Measurements from ENCODE around the gene FCER1A. TPM values are rescaled to one million over a fixed set of nuclear protein-coding genes. Genes with fewer than 3 reads are reported as not detected.

FCER1A gene
- total RNA-seq, 3 donors from 2014 or later: 0.66 to 5.1 (median 2.0) TPM

DNA sequence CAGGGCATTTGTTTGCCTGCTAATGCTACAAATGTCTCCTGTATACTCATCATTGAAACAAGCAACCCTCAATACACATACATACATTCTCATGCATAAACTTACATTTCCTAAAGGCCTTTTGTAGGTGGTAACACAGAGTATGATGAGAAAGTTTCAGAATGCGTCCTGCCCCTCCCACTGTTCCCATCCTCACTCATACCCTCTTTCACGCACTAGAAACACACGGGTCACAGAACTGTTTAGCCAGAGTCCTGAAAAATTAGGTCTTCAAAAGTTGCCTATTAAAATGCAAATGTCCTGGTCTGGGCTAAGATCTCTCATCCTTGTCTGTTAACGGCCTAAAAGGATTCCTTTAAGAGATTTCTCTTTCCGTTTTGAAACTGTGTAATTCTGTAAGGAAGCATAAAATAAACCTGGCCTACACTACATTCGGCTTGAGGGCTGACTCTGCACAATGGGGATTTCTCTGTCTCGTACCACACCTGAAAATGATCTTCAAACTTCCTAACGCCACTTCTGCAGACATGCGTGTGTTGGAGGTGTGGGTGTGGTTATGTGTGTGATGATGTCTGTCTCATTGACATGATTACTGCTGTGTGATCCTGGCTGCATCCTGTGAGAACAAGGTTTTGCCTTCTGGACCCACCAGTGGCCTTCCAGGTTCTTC is 5.3 kb upstream of the FCER1A start:
- Histone ChIP-seq H3K27me3 (no peaks in the 10 kb centered on the region), H3K9me3 (no peaks in the 10 kb centered on the region), H3K36me3 (no peaks in the 10 kb centered on the region), H3K4me1 (no peaks in the 10 kb centered on the region), H3K4me3 (no peak overlapping the region), H3K27ac (no peak overlapping the region)
- intact Hi-C loops (cut with DNase I; ENCODE audit: low total_unique reads): no loop called here
- TF ChIP-seq POLR2AphosphoS5 (IDR thresholded peaks at IDR 0.05) (no peak), POLR2A (IDR thresholded peaks at IDR 0.05) (no peak)
- TF ChIP-seq, protein P1, sequence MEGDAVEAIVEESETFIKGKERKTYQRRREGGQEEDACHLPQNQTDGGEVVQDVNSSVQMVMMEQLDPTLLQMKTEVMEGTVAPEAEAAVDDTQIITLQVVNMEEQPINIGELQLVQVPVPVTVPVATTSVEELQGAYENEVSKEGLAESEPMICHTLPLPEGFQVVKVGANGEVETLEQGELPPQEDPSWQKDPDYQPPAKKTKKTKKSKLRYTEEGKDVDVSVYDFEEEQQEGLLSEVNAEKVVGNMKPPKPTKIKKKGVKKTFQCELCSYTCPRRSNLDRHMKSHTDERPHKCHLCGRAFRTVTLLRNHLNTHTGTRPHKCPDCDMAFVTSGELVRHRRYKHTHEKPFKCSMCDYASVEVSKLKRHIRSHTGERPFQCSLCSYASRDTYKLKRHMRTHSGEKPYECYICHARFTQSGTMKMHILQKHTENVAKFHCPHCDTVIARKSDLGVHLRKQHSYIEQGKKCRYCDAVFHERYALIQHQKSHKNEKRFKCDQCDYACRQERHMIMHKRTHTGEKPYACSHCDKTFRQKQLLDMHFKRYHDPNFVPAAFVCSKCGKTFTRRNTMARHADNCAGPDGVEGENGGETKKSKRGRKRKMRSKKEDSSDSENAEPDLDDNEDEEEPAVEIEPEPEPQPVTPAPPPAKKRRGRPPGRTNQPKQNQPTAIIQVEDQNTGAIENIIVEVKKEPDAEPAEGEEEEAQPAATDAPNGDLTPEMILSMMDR (IDR thresholded peaks at IDR 0.05): no peak
- no peak for DNase-seq (ENCODE audit: low spot score in 2 of 2)

DNA sequence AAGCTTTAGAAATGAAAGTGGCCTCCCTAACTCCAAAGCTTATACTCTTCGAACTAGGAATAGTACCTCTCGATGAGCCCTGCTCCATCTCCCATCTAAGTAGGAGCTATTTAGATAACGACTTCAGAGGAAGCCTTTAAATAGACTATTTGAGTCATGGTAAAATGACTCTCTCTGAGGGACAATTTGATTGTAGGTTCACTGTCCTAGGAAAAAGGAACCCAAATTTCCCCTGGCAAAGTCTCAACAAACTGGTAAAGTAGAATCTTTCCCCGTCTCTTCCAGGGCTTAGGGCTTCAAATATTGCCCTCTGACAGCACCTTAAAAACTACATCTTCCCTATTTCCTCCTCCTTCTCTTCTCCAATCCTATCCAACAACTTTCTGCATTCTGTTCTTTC is 2.0 kb upstream of the FCER1A start:
- H3K4me1 ChIP-seq: no peaks in the 10 kb centered on the region
- TF ChIP-seq POLR2AphosphoS5 (IDR thresholded peaks at IDR 0.05) (no peak), POLR2A (IDR thresholded peaks at IDR 0.05) (no peak)
- no peak overlapping the region for H3K4me3 ChIP-seq
- H3K9me3 ChIP-seq: no peaks in the 10 kb centered on the region
- no peak overlapping the region for H3K27ac ChIP-seq
- H3K36me3 ChIP-seq: no peaks in the 10 kb centered on the region
- intact Hi-C loops (cut with DNase I; ENCODE audit: low total_unique reads): loop anchor here (5.0 kb wide), 1 partner anchor 607 kb away; no protein-coding TSS in a partner anchor
- no peak for DNase-seq (ENCODE audit: low spot score in 2 of 2)
- H3K27me3 ChIP-seq: no peaks in the 10 kb centered on the region

DNA sequence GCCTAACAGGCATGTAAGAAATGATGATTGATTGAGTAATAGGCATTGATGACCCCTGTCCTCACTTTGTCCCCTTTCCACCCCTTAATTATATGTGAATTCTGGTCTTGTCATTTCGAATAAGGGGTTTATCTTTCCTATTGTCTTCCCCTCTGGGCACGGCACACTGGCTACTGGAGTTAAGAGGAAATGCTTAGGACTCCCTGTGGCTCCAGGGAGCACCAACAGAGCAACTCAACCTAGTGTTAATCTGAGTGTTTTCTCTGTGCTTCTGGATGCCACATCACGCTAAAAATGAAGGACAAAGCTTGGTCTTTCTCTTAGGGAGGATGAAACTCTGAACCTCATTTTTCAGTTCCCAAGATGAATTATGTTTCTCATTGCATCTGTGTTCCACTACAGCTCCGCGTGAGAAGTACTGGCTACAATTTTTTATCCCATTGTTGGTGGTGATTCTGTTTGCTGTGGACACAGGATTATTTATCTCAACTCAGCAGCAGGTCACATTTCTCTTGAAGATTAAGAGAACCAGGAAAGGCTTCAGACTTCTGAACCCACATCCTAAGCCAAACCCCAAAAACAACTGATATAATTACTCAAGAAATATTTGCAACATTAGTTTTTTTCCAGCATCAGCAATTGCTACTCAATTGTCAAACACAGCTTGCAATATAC is 5.3 kb downstream of the FCER1A start:
- H3K9me3 ChIP-seq: no peaks in the 10 kb centered on the region
- H3K4me1 ChIP-seq: no peaks in the 10 kb centered on the region
- TF ChIP-seq POLR2AphosphoS5 (IDR thresholded peaks at IDR 0.05) (no peak), POLR2A (IDR thresholded peaks at IDR 0.05) (no peak)
- TF ChIP-seq, protein P1 (IDR thresholded peaks at IDR 0.05): no peak
- H3K27me3 ChIP-seq: no peaks in the 10 kb centered on the region
- H3K4me3 ChIP-seq: no peak overlapping the region
- no peaks in the 10 kb centered on the region for H3K36me3 ChIP-seq
- no peak overlapping the region for H3K27ac ChIP-seq
- intact Hi-C loops (cut with DNase I; ENCODE audit: low total_unique reads): no loop called here
- no peak for DNase-seq (ENCODE audit: low spot score in 2 of 2)

DNA sequence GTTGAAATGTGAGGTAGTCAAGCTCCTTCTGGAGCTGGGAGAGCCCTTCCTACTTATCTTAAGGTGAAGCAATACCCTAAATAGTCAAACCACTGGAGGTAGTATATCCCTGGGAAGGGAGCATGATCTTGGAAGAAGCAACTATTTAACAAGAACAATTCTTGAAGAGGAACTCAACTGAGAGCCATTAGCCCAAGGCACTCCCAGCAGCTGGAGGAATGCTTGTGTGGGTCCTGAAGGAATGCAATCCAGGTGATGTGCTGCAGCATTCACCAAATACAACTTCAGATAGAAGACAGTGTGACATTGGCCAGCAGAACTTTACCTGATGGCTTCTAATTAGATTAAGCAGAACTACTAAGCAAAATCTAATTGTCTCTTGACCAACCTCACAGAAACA is 9.5 kb downstream of the FCER1A start:
- Histone ChIP-seq H3K9me3 (no peaks in the 10 kb centered on the region), H3K4me3 (no peak overlapping the region), H3K27ac (no peak overlapping the region), H3K27me3 (no peaks in the 10 kb centered on the region), H3K36me3 (no peaks in the 10 kb centered on the region), H3K4me1 (no peaks in the 10 kb centered on the region)
- peak in 1 of 2 donors; percentile 27 for DNase-seq (ENCODE audit: low spot score in 2 of 2)
- intact Hi-C loops (cut with DNase I; ENCODE audit: low total_unique reads): no loop called here
- no peak for TF ChIP-seq POLR2A (IDR thresholded peaks at IDR 0.05)
- TF ChIP-seq, protein P1 (IDR thresholded peaks at IDR 0.05): no peak
- TF ChIP-seq POLR2AphosphoS5 (IDR thresholded peaks at IDR 0.05): no peak

DNA sequence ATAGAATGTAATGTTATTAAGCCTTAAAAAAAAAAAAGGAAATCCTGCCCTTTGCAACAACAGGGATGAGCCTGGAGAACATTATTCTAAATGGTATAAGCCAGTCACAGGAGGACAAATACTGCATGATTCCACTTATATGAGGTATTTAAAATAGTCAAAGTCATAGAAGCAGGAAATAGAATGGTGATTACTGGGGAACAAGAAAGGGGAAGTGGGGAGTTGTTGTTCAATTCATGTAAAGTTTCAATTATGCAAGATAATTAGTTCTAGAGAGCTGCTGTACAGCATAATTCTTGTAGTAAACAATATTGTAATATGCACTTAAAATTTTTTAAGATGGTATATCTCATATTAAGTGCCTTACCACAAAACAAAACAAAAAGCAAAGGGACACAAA is 13.2 kb downstream of the FCER1A start:
- Histone ChIP-seq H3K9me3 (no peaks in the 10 kb centered on the region), H3K4me1 (no peaks in the 10 kb centered on the region), H3K27ac (no peak overlapping the region), H3K4me3 (no peak overlapping the region), H3K27me3 (no peaks in the 10 kb centered on the region), H3K36me3 (no peaks in the 10 kb centered on the region)
- intact Hi-C loops (cut with DNase I; ENCODE audit: low total_unique reads): no loop called here
- DNase-seq (ENCODE audit: low spot score in 2 of 2): no peak
- TF ChIP-seq, protein P1 (IDR thresholded peaks at IDR 0.05): no peak
- TF ChIP-seq POLR2A (IDR thresholded peaks at IDR 0.05) (no peak), POLR2AphosphoS5 (IDR thresholded peaks at IDR 0.05) (no peak)
